Measurements from ENCODE around the gene AOAH.
"Not testable (repeated sequence)": the region's sequence is repeated elsewhere in the genome, so short reads cannot be mapped to it uniquely, and the experiment has no call there.

AOAH gene

DNA sequence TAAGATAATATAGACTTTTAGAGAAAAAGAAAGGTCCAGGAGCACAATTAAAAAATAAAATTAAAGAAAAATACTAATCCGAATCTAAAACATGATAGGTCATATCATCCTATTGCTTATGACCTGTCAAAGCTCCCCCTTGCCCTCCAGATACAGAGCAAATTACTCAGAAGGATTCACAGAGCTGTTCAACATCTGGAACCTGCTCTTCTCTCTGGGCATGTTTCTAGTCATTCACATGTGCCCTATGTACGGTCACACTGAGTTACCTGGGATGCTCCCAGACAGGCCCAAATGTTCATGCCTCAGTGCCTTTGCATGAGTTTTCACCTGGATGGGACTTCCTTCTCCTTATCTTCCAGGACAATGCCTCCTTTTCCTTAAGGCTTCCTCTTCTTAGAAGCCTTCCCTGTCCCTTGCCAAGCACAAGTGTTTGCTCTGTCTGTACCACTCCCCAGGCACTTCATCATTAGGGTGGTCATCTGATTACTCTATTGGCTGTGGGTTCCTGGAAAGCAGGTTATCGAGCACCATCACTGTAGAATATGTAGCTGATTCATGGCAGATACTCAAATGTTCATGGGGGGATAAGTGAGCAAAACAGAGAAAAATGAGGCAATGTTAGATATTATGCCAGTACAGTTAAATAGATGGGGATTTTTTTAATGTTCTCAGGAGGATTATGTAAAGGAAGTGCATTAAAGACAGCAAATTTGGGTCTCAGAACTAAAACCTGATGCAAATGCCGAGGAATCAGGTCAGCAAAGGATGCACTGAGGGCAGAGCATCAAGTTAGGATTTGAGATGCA, 12.0 kb upstream of the AOAH start:
- no peak for DNase-seq (ENCODE audit: low spot score)

- DNase-seq (ENCODE audit: low spot score), result no peak
Measured at GRCh38 chr7:36735172-36735571, 10.9 kb upstream of the AOAH start.

- DNase-seq (ENCODE audit: low spot score), result no peak
Measured at GRCh38 chr7:36734731-36735130, 10.4 kb upstream of the AOAH start.

DNA sequence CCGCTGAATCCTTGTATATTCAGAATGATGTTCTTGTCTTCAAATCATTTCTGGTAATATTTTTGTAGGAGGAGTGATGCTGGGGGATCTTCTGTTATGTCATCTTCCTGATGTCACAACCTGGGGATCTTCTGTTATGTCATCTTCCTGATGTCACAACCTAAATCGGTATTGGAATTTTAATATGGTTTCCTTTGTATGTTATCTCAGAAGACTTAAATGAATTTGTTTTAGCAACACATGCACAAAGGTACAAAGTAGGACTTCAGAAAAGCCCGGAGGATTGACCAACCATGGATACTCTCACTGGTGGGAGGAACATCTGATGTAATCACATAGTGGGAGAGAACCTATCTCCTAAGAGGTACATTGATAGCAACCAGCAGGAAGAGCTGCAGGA, 9.1 kb upstream of the AOAH start:
- DNase-seq (ENCODE audit: low spot score), result no peak

GRCh38 chr7:36732806-36733205, 8.5 kb upstream of the AOAH start:
- no peak for DNase-seq (ENCODE audit: low spot score)

- DNase-seq (ENCODE audit: low spot score), result no peak
Measured at GRCh38 chr7:36730046-36730445, 5.8 kb upstream of the AOAH start.

DNA sequence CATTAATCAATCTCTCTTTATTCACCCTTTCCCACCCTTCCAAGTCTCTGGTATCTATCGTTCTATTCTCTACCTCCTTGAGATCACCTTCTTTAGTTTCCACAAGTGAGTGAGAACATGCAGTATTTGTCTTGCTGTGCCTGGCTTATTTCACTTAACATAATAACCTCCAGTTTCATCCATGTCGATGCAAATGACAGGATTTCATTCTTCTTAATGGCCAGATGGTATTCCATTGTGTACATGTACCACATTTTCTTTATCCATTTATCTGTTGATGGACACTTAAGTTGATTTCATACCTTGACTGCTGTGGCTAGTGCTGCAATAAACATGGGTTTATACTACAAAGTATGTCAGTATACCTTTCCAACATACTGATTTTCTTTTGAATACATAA, 3.8 kb upstream of the AOAH start:
- DNase-seq (ENCODE audit: low spot score), result no peak

DNA sequence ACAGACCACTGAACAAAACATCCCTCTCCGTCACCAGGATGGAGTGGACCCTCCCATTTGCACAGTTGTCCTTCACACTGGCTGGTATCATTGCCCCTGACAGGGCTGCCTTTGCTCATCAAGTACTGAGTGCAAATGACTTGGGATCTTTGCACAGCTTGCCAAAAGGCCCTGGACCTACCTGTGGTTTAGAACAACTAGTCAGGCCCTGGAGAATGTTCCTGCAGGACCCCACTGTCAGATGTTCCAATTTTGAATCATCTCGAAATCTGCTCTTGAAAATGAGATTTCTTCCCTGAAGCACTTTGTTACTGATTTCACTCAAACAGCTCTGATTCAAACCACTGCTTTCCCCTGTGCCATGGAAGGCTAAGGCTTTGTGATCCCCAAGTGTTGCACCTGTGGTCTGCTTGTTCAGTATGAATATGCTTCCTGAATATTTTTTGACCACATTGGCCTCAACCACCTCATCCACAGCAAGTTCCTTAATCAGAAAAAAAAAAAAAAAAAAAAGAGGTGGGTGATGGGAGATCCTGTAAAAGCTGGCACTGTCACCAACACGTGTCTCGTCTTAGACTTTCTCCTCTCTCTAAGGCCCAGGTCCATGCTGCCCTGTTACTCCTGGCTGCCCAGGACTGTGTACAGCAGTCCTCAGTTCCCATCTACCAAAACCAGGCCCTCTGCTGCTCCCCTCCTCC, 2.7 kb upstream of the AOAH start:
- no peak for DNase-seq (ENCODE audit: low spot score)

- DNase-seq (ENCODE audit: low spot score), result no peak
Measured at GRCh38 chr7:36726311-36726710, 2.0 kb upstream of the AOAH start.

GRCh38 chr7:36724996-36725395, 702 bp upstream of the AOAH start:
- no peak for DNase-seq (ENCODE audit: low spot score)

- no peak for DNase-seq (ENCODE audit: low spot score)
Measured at GRCh38 chr7:36723291-36723690, 1.0 kb downstream of the AOAH start.

DNA sequence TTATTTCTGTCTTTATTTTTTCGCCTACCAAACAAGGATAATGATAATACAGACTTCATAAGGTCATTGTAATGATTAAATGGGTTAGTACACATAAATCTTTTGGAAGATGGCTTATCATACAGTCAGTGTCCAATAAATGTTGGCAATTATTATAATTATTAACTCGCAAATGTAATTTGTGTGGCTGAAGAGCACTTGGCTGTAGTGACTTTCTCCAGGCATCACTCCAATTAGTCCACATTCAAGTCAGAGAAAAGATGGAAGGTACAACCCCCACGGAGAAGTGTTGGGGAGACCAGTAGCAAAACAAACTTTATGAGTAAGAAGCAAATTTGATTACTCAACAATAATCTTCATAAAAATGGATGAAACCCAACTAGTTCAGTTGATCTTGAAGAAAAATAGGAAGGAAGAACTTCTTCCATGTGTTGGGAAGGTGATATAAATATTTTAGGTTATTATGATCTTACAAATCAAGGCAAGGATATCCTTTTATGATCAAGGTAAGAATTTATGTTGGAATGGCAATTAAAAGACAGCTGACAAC, 5.1 kb downstream of the AOAH start:
- no peak for DNase-seq (ENCODE audit: low spot score)

DNA sequence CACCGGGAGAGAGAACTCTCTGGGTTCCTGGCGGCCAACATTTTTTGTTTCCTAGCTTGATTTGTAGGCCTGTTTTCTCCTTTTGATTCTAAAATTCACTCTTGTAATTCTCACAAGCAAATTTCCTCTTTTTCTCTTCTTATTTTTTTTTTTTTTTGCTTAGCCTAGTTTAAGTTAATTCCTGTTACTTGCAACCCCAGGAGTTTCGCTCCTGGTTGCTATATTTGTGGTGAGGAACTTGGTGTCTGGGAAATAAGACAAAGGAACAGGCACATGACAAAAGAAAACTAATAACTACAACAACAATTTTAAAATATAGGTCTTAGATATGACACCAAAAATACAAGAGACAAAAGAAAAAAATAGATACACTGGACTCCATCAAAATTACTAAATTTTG, 6.7 kb downstream of the AOAH start:
- DNase-seq (ENCODE audit: low spot score), result peak; percentile 70

GRCh38 chr7:36716802-36717201, 7.5 kb downstream of the AOAH start:
- DNase-seq (ENCODE audit: low spot score), result not testable (repeated sequence)

DNA sequence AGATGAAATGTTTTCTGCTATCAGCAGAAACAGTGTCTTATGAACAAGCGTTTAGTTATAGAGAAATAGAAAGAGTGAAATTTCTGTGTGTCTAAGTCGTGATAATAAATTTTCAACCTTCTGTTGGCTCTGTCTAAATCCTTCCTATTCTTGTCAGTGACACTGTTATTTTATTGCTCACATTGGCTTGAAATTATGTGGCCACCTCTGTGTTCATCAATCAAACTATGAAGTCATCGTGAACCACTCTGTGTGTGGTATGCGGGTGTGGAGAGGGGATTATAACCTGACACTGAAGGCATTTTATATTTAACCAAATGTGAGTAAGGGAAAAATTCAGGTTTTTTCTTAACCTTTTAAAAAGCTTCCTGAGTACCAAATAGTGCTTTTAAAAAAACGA, 12.3 kb downstream of the AOAH start:
- no peak for DNase-seq (ENCODE audit: low spot score)

DNA sequence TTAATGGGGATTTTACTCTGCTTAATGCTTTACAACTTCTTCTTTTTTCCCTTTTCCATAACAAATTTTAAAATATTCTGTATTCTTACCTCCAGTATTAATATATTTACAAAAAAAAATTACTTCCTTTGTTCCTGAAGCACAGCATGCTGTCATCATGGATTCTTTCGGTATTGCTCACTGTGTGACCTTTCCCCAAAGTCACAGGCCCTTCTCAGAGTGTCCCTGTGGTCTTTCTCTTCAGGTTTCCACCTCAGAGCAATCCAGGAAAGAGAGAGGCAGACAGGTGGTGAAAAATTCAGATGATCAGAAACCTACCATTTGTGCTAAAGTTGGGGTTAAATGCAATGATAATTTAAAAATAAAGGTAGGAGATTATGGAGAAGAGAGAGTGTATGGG, 13.0 kb downstream of the AOAH start:
- DNase-seq (ENCODE audit: low spot score), result no peak

DNA sequence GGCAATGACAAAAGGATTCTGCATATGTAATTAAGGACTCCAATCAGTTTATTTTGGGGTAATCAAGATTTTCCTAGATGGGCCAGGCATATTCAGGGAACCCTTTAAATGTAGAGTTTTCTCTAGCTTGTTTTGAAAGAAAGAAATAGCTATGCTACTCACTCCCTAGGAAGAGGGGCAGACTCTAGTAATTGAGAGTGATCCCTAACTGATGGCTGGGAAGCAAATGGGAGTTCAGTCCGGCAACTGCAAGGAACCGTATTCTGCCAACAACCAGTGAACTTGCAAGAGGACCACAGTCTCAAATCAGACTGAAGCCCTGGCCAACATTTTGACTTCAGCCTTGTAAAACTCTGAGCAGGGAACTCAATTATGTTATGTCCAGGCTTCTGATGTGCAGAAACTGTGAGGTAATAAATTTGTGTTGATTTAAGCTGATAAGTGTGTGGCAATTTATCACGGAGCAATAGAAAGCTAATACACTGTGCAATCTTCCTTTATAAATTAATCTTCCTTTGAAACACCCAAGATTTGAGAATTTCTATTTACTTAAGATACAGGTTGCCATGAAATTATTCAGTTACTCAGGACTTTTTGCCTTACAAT, 14.0 kb downstream of the AOAH start:
- no peak for DNase-seq (ENCODE audit: low spot score)

- DNase-seq (ENCODE audit: low spot score), result peak; percentile 22
Measured at GRCh38 chr7:36708767-36709166, 15.5 kb downstream of the AOAH start.

DNA sequence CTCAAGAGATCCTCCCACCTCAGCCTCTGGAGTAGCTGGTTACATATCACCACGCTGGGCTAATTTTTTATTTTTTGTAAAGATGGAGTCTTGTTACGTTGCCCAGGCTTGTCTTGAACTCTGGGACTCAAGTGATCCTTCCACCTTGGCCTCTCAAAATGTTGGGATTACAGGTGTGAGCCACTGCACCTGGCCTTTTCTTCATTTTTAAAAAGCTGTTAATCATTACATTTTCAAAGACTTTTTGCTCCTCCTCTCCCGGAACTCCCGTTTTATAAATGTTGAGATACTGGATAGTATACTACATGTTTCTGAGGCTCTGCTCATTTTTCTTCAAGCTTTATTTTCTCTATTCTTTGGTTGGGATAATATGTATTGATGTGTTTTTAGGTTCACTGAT, 16.4 kb downstream of the AOAH start:
- DNase-seq (ENCODE audit: low spot score), result no peak

DNA sequence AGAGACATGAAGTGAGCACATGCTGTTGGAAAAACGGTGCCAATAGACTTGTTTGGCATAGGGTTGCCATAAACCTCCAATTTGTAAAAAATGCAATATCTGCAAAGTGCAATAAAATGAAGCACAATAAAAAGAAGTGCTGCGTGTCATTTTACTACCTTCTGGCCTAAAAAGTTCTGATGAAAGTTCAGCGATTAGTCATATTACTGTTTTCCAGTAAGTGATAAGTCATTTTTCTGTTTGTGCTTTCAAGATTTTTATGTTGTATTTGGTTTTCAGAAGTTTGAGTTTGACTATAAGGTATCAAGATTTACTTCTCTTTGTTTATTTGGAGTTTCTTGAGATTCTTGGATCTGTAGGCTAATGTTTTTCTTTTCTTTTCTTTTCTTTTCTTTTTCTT, 16.8 kb downstream of the AOAH start:
- DNase-seq (ENCODE audit: low spot score), result no peak

DNA sequence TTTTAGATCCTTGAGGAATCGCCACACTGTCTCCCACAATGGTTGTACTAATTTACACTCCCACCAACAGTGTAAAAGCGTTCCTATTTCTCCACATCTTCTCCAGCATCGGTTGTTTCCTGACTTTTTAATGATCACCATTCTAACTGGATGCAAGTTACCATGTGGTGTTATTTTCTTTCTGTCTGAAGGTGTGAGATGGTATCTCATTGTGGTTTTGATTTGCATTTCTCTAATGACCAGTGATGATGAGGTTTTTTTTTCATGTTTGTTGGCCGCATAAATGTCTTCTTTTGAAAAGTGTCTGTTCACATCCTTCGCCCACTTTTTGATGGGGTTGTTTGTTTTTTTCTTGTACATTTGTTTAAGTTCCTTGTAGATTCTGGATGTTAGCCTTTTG, 20.4 kb downstream of the AOAH start:
- not testable (repeated sequence) for DNase-seq (ENCODE audit: low spot score)

DNA sequence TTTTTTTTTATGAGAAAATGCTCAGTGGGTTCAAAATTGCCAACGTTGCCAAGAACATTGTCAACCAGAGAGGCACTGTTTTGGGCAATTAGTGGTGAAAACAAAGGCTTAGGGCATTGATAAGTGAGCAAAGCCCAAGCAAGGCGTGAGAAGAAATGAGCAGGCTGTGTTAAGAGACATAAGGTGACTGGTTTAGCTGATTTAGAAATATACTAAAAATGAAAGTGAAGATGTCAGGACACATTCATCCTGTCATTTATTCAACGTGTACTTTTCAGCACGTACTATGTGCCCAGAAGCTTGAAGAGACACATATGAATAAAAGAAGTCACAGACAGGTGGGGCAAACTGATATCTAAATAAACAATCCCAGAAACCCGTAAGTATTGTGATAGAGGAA, 31.8 kb downstream of the AOAH start:
- DNase-seq (ENCODE audit: low spot score), result no peak

- DNase-seq (ENCODE audit: low spot score), result no peak
Measured at GRCh38 chr7:36691983-36692382, 32.3 kb downstream of the AOAH start.
